Skin epidermis (tissue), 12 donors: ENCODE measurements around the gene COPG1.
"Not testable (repeated sequence)": the region's sequence is repeated elsewhere in the genome, so short reads cannot be mapped to it uniquely, and the experiment has no call there.

Experiments
- H3K27ac ChIP-seq, 21 experiments: fragments of 200-600 bp; sonication (generic) in 11 of 21; one replicate each; pipeline ENCODE4 v1.5.0; 2020; ENCODE audit warnings: mild to moderate bottlenecking in 3 of 21, inconsistent platforms in 2 of 21, moderate library complexity in 2 of 21
- H3K4me3 ChIP-seq, 7 experiments: fragments of 200-600 bp; sonication (generic) in 2 of 7; one replicate each; pipeline ENCODE4 v1.5.0; 2020; ENCODE audit warnings: inconsistent platforms in 2 of 7, mild to moderate bottlenecking in 2 of 7, moderate library complexity in 1 of 7

COPG1 gene

GRCh38 chr3:129249284-129250065, at the start of gene COPG1:
Gene COPG1, plus strand, starts transcription at chr3:129249606. Its CDS starts 104 bp downstream, at chr3:129249710.
- H3K4me3 ChIP-seq, result peak within 1 kb of the TSS; percentile 62 to 99 (median 79)
- peak within 1 kb of the TSS; percentile 81 to 100 (median 95) for H3K27ac ChIP-seq

GRCh38 chr3:129204473-129204872, 44.9 kb upstream of the COPG1 start:
- Histone ChIP-seq H3K27ac (no peak overlapping the region), H3K4me3 (no peak overlapping the region)

- H3K4me3 ChIP-seq, result no peak overlapping the region
- no peak overlapping the region for H3K27ac ChIP-seq
Measured at GRCh38 chr3:129205109-129205832, 44.1 kb upstream of the COPG1 start.

GRCh38 chr3:129207479-129207878, 41.9 kb upstream of the COPG1 start:
- no peak overlapping the region for H3K4me3 ChIP-seq
- no peak overlapping the region for H3K27ac ChIP-seq

GRCh38 chr3:129211345-129211744, 38.1 kb upstream of the COPG1 start:
- peak overlapping the region in 15 of 21 experiments; percentile 8 to 67 (median 54) for H3K27ac ChIP-seq
- no peak overlapping the region for H3K4me3 ChIP-seq

- H3K4me3 ChIP-seq, result no peak overlapping the region
- H3K27ac ChIP-seq, result peak overlapping the region in 17 of 21 experiments; percentile 5 to 67 (median 54)
Measured at GRCh38 chr3:129211772-129212171, 37.6 kb upstream of the COPG1 start.

- Histone ChIP-seq H3K4me3 (no peak overlapping the region), H3K27ac (no peak overlapping the region)
Measured at GRCh38 chr3:129213238-129213637, 36.2 kb upstream of the COPG1 start.

GRCh38 chr3:129218742-129219141, 30.7 kb upstream of the COPG1 start:
- no peak overlapping the region for H3K4me3 ChIP-seq
- no peak overlapping the region for H3K27ac ChIP-seq

- H3K4me3 ChIP-seq, result not testable (repeated sequence)
- H3K27ac ChIP-seq, result peak overlapping the region in 19 of 21 experiments; percentile 25 to 85 (median 69)
Measured at GRCh38 chr3:129224387-129224786, 25.0 kb upstream of the COPG1 start.

- H3K4me3 ChIP-seq, result no peak overlapping the region
- H3K27ac ChIP-seq, result peak overlapping the region in 19 of 21 experiments; percentile 25 to 85 (median 69)
Measured at GRCh38 chr3:129224984-129225393, 24.4 kb upstream of the COPG1 start.

GRCh38 chr3:129226374-129226773, 23.0 kb upstream of the COPG1 start:
- peak overlapping the region in 18 of 21 experiments; percentile 44 to 85 (median 72) for H3K27ac ChIP-seq
- no peak overlapping the region for H3K4me3 ChIP-seq

- no peak overlapping the region for H3K4me3 ChIP-seq
- H3K27ac ChIP-seq, result peak overlapping the region; percentile 18 to 89 (median 76)
Measured at GRCh38 chr3:129228891-129229585, 20.4 kb upstream of the COPG1 start.

- H3K27ac ChIP-seq, result peak overlapping the region in 19 of 21 experiments; percentile 20 to 89 (median 76)
- no peak overlapping the region for H3K4me3 ChIP-seq
Measured at GRCh38 chr3:129230311-129231019, 18.9 kb upstream of the COPG1 start.

- no peak overlapping the region for H3K4me3 ChIP-seq
Measured at GRCh38 chr3:129231331-129232119, 17.9 kb upstream of the COPG1 start.

GRCh38 chr3:129233538-129233937, 15.9 kb upstream of the COPG1 start:
- Histone ChIP-seq H3K4me3 (no peak overlapping the region), H3K27ac (peak overlapping the region in 12 of 21 experiments; percentile 1 to 85 (median 68))

More at GRCh38 chr3:129231331-129232119, 17.9 kb upstream of the COPG1 start:
- H3K27ac ChIP-seq, result peak overlapping the region in 17 of 21 experiments; percentile 0 to 89 (median 67)

- H3K4me3 ChIP-seq, result no peak overlapping the region
- peak overlapping the region in 12 of 21 experiments; percentile 19 to 82 (median 58) for H3K27ac ChIP-seq
Measured at GRCh38 chr3:129234441-129234840, 15.0 kb upstream of the COPG1 start.

- Histone ChIP-seq H3K27ac (peak overlapping the region in 9 of 21 experiments; percentile 12 to 82 (median 58)), H3K4me3 (no peak overlapping the region)
Measured at GRCh38 chr3:129235344-129235917, 14.0 kb upstream of the COPG1 start.
